GM23338 (cell line): Measurements from ENCODE around the gene LIMK2. TPM values are rescaled to one million over a fixed set of nuclear protein-coding genes. Genes with fewer than 3 reads are reported as not detected.

Experiments
- ATAC-seq: fragments of 200-7000 bp; cut with Tn5 transposase; 3 replicates; pipeline ENCODE4 v1.9.1; 2020
- DNase-seq: peaks from one replicate; pipeline ENCODE4 v3.0.0-alpha.2; 2015; ENCODE audit warnings: low spot score
- H2AFZ ChIP-seq: fragments of 200-600 bp; sonication (generic); 2 replicates; pipeline ENCODE4 v1.8.0; 2016; ENCODE audit warnings: antibody characterized with exemption, mild to moderate bottlenecking, moderate library complexity
- H3F3A ChIP-seq: fragments of 200-600 bp; sonication (generic); replicated peaks from 2 replicates; pipeline ENCODE4 v1.8.0; 2017; ENCODE audit warnings: antibody characterized with exemption, mixed run types, low read depth
- H3K27ac ChIP-seq: fragments of 200-600 bp; sonication (generic); 2 replicates; pipeline ENCODE4 v1.6.1; 2016; ENCODE audit warnings: low read depth
- H3K27me3 ChIP-seq: fragments of 200-600 bp; sonication (generic); 2 replicates; pipeline ENCODE4 v1.8.0; 2016; ENCODE audit warnings: mild to moderate bottlenecking, mixed run types, moderate library complexity; ENCODE audit not compliant: insufficient read depth
- H3K36me3 ChIP-seq: fragments of 200-600 bp; sonication (generic); 2 replicates; pipeline ENCODE4 v1.8.0; 2016; ENCODE audit warnings: mild to moderate bottlenecking; ENCODE audit not compliant: insufficient read depth
- H3K4me1 ChIP-seq: fragments of 200-600 bp; sonication (generic); 2 replicates; pipeline ENCODE4 v1.8.0; 2016; ENCODE audit warnings: mild to moderate bottlenecking, moderate library complexity; ENCODE audit not compliant: insufficient read depth
- H3K4me2 ChIP-seq: fragments of 200-600 bp; sonication (generic); 2 replicates; pipeline ENCODE4 v1.7.1; 2017; ENCODE audit warnings: mixed run types
- H3K4me3 ChIP-seq: fragments of 200-600 bp; sonication (generic); 2 replicates; pipeline ENCODE4 v1.6.1; 2016; ENCODE audit warnings: mixed run types
- H3K79me2 ChIP-seq: fragments of 200-600 bp; sonication (generic); replicated peaks from 2 replicates; pipeline ENCODE4 v1.8.0; 2017; ENCODE audit warnings: mild to moderate bottlenecking; ENCODE audit not compliant: insufficient read depth
- H3K9me2 ChIP-seq: fragments of 200-600 bp; sonication (generic); 2 replicates; pipeline ENCODE4 v1.8.0; 2017; ENCODE audit not compliant: insufficient read depth
- H4K20me1 ChIP-seq: fragments of 200-600 bp; sonication (generic); replicated peaks from 2 replicates; pipeline ENCODE4 v1.8.0; 2017; ENCODE audit warnings: mild to moderate bottlenecking; ENCODE audit not compliant: insufficient read depth
- H3K27ac Mint-ChIP-seq: 2 replicates; pipeline ENCODE4 v1.8.0; 2020; ENCODE audit warnings: inconsistent platforms, mild to moderate bottlenecking, moderate library complexity, mixed read lengths
- H3K27me3 Mint-ChIP-seq: 3 replicates; pipeline ENCODE4 v1.8.0; 2022; ENCODE audit warnings: low read depth, mild to moderate bottlenecking, moderate library complexity, mixed read lengths, inconsistent platforms; ENCODE audit not compliant: insufficient read depth, poor library complexity
- H3K36me3 Mint-ChIP-seq: 3 replicates; pipeline ENCODE4 v1.8.0; 2021; ENCODE audit warnings: low read depth, mild to moderate bottlenecking, inconsistent platforms, moderate library complexity, mixed read lengths
- H3K4me1 Mint-ChIP-seq: 3 replicates; pipeline ENCODE4 v1.8.0; 2020; ENCODE audit warnings: mild to moderate bottlenecking, inconsistent platforms, mixed read lengths
- H3K4me3 Mint-ChIP-seq: 3 replicates; pipeline ENCODE4 v1.8.0; 2021; ENCODE audit warnings: moderate library complexity, mild to moderate bottlenecking, inconsistent platforms, mixed read lengths
- H3K9me3 Mint-ChIP-seq: 3 replicates; pipeline ENCODE4 v1.8.0; 2020; ENCODE audit warnings: moderate library complexity, mild to moderate bottlenecking, inconsistent platforms, mixed read lengths
- CREB1 ChIP-seq: fragments of 250-450 bp; sonication (Bioruptor Pico); IDR thresholded peaks from 2 replicates; pipeline ENCODE4 v1.5.0; 2020; ENCODE audit warnings: low read depth, mild to moderate bottlenecking, moderate library complexity
- CTCF ChIP-seq, 2 experiments: fragments of 200-600 bp in 1 of 2; sonication (generic) in 1 of 2; conservative IDR thresholded peaks; 2 replicates each; pipeline versions ENCODE4 v1.5.1 to v1.6.1; 2016 to 2017; ENCODE audit warnings: antibody characterized with exemption in 2 of 2, low read depth in 2 of 2, mild to moderate bottlenecking in 2 of 2, moderate library complexity in 1 of 2
- ETS1 ChIP-seq: IDR thresholded peaks from 2 replicates; pipeline ENCODE4 v1.6.1; 2016; ENCODE audit warnings: antibody characterized with exemption
- EZH2 ChIP-seq: fragments of 200-600 bp; sonication (generic); IDR thresholded peaks from one replicate; pipeline ENCODE4 v1.8.0; 2017; ENCODE audit warnings: antibody characterized with exemption, mild to moderate bottlenecking, low read depth; ENCODE audit not compliant: unreplicated experiment
- NANOG ChIP-seq: IDR thresholded peaks from 2 replicates; pipeline ENCODE4 v1.6.1; 2016; ENCODE audit warnings: antibody characterized with exemption, borderline replicate concordance
- POLR2AphosphoS5 ChIP-seq: IDR thresholded peaks from 2 replicates; pipeline ENCODE4 v1.6.1; 2016; ENCODE audit warnings: antibody characterized with exemption, low read depth
- STAT1 ChIP-seq: IDR thresholded peaks from one replicate; pipeline ENCODE4 v1.6.1; 2016; ENCODE audit warnings: antibody characterized with exemption; ENCODE audit not compliant: unreplicated experiment
- ZNF114 ChIP-seq: fragments of 250-450 bp; sonication (Bioruptor Pico); IDR thresholded peaks from 2 replicates; pipeline ENCODE4 v1.5.0; 2020; ENCODE audit warnings: mild to moderate bottlenecking, moderate library complexity
- ZNF331 ChIP-seq: fragments of 250-450 bp; sonication (Bioruptor Pico); IDR thresholded peaks from 2 replicates; pipeline ENCODE4 v1.5.0; 2020; ENCODE audit warnings: low read depth, mild to moderate bottlenecking, moderate library complexity
- ZNF462 ChIP-seq: fragments of 250-450 bp; sonication (Bioruptor Pico); IDR thresholded peaks from 2 replicates; pipeline ENCODE4 v1.5.0; 2020; ENCODE audit warnings: mild to moderate bottlenecking, moderate library complexity
- polyA plus RNA-seq: library from polyadenylated mRNA; unstranded; fragments of >200 nt; fragmentation: Nextera tagmentation; extraction: Ambion mirVana; gene quantifications from 2 replicates; pipeline ENCODE4 v1.2.1, GENCODE V29; 2016
- total RNA-seq: library from RNA; depleted of rRNA; stranded (reverse); fragments of >200 nt; shearing (Covaris generic); gene quantifications from 2 replicates; pipeline ENCODE4 v1.2.3, GENCODE V29; 2014
- TF ChIP-seq, protein P1 (sequence below): IDR thresholded peaks from one replicate; pipeline ENCODE4 v1.6.1; 2018; ENCODE audit warnings: antibody characterized with exemption; ENCODE audit not compliant: unreplicated experiment

LIMK2 gene
- total and polyA plus RNA-seq, 2 experiments from 2014 or later = 12.5 to 39.8 TPM

GRCh38 chr22:31192513-31192912 is 19.6 kb upstream of the LIMK2 start (continued):
- TF ChIP-seq ETS1 (no peak), POLR2AphosphoS5 (no peak), STAT1 (no peak)
- TF ChIP-seq, protein P1, sequence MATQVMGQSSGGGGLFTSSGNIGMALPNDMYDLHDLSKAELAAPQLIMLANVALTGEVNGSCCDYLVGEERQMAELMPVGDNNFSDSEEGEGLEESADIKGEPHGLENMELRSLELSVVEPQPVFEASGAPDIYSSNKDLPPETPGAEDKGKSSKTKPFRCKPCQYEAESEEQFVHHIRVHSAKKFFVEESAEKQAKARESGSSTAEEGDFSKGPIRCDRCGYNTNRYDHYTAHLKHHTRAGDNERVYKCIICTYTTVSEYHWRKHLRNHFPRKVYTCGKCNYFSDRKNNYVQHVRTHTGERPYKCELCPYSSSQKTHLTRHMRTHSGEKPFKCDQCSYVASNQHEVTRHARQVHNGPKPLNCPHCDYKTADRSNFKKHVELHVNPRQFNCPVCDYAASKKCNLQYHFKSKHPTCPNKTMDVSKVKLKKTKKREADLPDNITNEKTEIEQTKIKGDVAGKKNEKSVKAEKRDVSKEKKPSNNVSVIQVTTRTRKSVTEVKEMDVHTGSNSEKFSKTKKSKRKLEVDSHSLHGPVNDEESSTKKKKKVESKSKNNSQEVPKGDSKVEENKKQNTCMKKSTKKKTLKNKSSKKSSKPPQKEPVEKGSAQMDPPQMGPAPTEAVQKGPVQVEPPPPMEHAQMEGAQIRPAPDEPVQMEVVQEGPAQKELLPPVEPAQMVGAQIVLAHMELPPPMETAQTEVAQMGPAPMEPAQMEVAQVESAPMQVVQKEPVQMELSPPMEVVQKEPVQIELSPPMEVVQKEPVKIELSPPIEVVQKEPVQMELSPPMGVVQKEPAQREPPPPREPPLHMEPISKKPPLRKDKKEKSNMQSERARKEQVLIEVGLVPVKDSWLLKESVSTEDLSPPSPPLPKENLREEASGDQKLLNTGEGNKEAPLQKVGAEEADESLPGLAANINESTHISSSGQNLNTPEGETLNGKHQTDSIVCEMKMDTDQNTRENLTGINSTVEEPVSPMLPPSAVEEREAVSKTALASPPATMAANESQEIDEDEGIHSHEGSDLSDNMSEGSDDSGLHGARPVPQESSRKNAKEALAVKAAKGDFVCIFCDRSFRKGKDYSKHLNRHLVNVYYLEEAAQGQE = no peak

GRCh38 chr22:31193092-31193491 is 19.0 kb upstream of the LIMK2 start:
- H3K27me3 ChIP-seq = no peaks in the 10 kb centered on the region
- Mint-ChIP-seq H3K27ac (no peak overlapping the region), H3K36me3 (peaks cover 4% of the 10 kb centered on the region; the same call in 2 of the 3 replicates), H3K9me3 (no peaks in the 10 kb centered on the region), H3K4me1 (no peaks in the 10 kb centered on the region), H3K4me3 (no peak overlapping the region), H3K27me3 (peaks cover 2% of the 10 kb centered on the region)
- H2AFZ ChIP-seq = no peak overlapping the region
- H3F3A ChIP-seq = no peaks in the 10 kb centered on the region
- H3K79me2 ChIP-seq = no peaks in the 10 kb centered on the region
- DNase-seq = no peak
- no peaks in the 10 kb centered on the region; the same call in 1 of the 2 replicates for H4K20me1 ChIP-seq
- no peak for ATAC-seq
- no peaks in the 10 kb centered on the region for H3K4me1 ChIP-seq
- no peak overlapping the region for H3K27ac ChIP-seq
- H3K9me2 ChIP-seq = no peaks in the 10 kb centered on the region
- H3K36me3 ChIP-seq = no peaks in the 10 kb centered on the region; the same call in 1 of the 2 replicates
- no peak overlapping the region for H3K4me2 ChIP-seq
- no peak overlapping the region for H3K4me3 ChIP-seq
- no peak for TF ChIP-seq ZNF462 (CRISPR knock-in tag)
- no peak for TF ChIP-seq ETS1
- no peak for TF ChIP-seq EZH2
- TF ChIP-seq CREB1 (CRISPR knock-in tag) = no peak
- no peak for TF ChIP-seq NANOG
- no peak for TF ChIP-seq CTCF (conservative IDR thresholded peaks at IDR 0.05; ENCODE audit: low read depth in 2 of 2)
- no peak for TF ChIP-seq ZNF114
- TF ChIP-seq POLR2AphosphoS5 = no peak
- TF ChIP-seq STAT1 = no peak
- no peak for TF ChIP-seq ZNF331 (CRISPR knock-in tag)
